ENCODE results near the gene FAM53B.

- TF ChIP-seq, protein P1, sequence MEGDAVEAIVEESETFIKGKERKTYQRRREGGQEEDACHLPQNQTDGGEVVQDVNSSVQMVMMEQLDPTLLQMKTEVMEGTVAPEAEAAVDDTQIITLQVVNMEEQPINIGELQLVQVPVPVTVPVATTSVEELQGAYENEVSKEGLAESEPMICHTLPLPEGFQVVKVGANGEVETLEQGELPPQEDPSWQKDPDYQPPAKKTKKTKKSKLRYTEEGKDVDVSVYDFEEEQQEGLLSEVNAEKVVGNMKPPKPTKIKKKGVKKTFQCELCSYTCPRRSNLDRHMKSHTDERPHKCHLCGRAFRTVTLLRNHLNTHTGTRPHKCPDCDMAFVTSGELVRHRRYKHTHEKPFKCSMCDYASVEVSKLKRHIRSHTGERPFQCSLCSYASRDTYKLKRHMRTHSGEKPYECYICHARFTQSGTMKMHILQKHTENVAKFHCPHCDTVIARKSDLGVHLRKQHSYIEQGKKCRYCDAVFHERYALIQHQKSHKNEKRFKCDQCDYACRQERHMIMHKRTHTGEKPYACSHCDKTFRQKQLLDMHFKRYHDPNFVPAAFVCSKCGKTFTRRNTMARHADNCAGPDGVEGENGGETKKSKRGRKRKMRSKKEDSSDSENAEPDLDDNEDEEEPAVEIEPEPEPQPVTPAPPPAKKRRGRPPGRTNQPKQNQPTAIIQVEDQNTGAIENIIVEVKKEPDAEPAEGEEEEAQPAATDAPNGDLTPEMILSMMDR (conservative IDR thresholded peaks at IDR 0.05; ENCODE audit: low read depth, low read length): no peak
- TF ChIP-seq EZH2 (IDR thresholded peaks at IDR 0.05; ENCODE audit: borderline replicate concordance, low read depth, low read length, poor library complexity, severe bottlenecking): no peak
Measured at GRCh38 chr10:124689911-124690498, 54.2 kb downstream of the FAM53B start.

Data from A673 (cell line).